H54 (cell line): ENCODE data around the gene KLHDC2.

Source experiments
- DNase-seq: peaks from one replicate; pipeline ENCODE4 v3.0.0; 2011; ENCODE audit warnings: low spot score, mixed read lengths; ENCODE audit not compliant: insufficient read length
- FAIRE-seq: peaks from 3 replicates; lab custom pipeline; 2011; peaks lifted over from hg19 to GRCh38; lab: Jason Lieb, UNC
- POLR2A ChIP-seq: IDR thresholded peaks from 2 replicates; pipeline ENCODE4 v1.6.1; 2011; ENCODE audit warnings: low read depth, mild to moderate bottlenecking, low read length

The KLHDC2 gene

DNA sequence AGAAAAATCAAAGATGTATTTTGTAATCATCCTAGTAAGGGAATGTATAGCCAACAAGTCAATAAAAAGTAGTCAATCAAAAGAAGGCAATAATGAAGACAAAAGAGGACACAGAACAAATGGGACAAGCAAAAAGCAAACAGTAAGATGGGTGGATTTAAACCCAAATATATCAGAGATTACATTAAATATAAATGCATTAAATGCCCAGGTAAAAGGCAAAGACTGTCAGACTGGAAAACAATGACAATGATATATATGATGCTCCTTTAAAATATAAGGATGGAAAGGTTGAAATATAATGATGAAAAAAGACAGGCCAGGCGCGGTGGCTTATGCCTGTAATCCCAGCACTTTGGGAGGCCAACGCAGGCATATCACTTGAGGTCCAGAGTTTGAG lies 48.9 kb downstream of the KLHDC2 start:
- DNase-seq (no peak), FAIRE-seq (no peak)
- no peak for TF ChIP-seq POLR2A

DNA sequence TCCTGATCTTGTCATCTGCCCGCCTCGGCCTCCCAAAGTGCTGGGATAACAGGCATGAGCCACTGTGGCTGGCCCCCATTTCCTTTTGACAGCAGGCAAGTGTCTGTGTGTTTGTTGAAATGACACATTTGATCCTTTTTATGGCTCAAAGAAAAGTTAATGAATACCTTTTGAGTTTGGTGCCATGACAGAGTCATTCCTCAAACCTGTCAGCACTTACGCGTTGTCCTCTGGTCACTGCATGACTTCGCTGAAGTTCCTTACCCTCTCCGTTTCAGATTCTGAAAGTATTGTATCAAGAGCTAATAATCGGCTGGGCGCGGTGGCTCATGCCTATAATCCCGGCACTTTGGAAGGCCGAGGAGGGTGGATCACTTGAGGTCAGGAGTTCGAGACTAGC lies 52.2 kb downstream of the KLHDC2 start:
- no peak for TF ChIP-seq POLR2A
- FAIRE-seq (no peak), DNase-seq (no peak)

DNA sequence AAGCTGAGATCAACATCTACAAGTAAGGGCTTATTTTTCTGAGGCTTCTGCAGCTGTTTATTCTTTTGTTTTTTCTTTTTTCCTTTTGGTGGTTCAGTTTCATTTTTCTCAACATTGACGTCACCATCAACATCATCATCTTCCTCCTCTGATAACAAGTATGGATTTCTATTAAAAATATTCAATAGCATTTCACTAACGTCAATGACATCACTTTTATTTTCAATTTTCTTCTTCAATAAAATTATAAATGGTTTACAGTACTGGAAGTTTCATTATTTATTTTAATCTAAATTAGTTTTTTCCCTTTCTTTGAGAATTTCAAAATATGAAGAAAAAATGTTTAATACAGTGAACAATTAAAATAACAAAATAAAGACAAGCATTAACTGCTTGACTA lies 60.7 kb downstream of the KLHDC2 start:
- DNase-seq (no peak), FAIRE-seq (no peak)
- TF ChIP-seq POLR2A = no peak
